ENCODE measurements around the gene RALGDS. TPM values are rescaled to one million over a fixed set of nuclear protein-coding genes. Genes with fewer than 3 reads are reported as not detected.

Gene RALGDS
- total and polyA plus RNA-seq, 2 of the 13 experiments (the other 11 are each of a cell fraction or from before 2014, with no cell fraction given), result 12.9 to 25.5 TPM

GRCh38 chr9:133080161-133080560 is 40.9 kb downstream of the RALGDS start:
- in situ Hi-C loops (cut with HindIII; ENCODE audit: extremely low pct_ligation_motif_present, low pct_unique_long_range_greater_than_20kb) (no loop called here), intact Hi-C loops (cut with micrococcal nuclease; ENCODE audit: unreplicated experiment) (no loop called here)
- no peaks in the 10 kb centered on the region for H3K36me3 ChIP-seq (replicated peaks in 1 of 2; ENCODE audit: control insufficient read depth in 1 of 2, insufficient read depth in 2 of 2, low read length in 2 of 2)
- no TSS peak for BruUV-seq (replicated peaks)
- POLR2A ChIA-PET, result no interaction called here
- no peaks in the 10 kb centered on the region for H4K20me1 ChIP-seq (ENCODE audit: insufficient read depth, low read length)
- 60% methylated on average over 7 of the region's 7 CpGs for WGBS (ENCODE audit: low lambda C conversion rate)
- peaks cover 0 to 19% of the 10 kb centered on the region in 2 experiments; a peak in 1 of 5 replicates for H3K27me3 ChIP-seq (ENCODE audit: control insufficient read depth in 1 of 2, insufficient read depth in 2 of 2, low read length in 2 of 2)
- H3K4me3 ChIP-seq (replicated peaks in 1 of 3; ENCODE audit: insufficient read depth in 1 of 3, low read depth in 2 of 3, low read length in 3 of 3), result no peak overlapping the region
- no peak for ATAC-seq
- H3K4me1 ChIP-seq (ENCODE audit: insufficient read depth, low read length), result peaks cover 33% of the 10 kb centered on the region
- FAIRE-seq, result no peak
- H2AFZ ChIP-seq (ENCODE audit: low read length), result no peak overlapping the region
- no peaks in the 10 kb centered on the region for H3K79me2 ChIP-seq (ENCODE audit: insufficient read depth, low read length)
- H3K27ac ChIP-seq (ENCODE audit: extremely low read length, insufficient read depth, low read length), result no peak overlapping the region
- no peak for DNase-seq (ENCODE audit: low spot score)
- H3K9me3 ChIP-seq (ENCODE audit: low read length), result no peaks in the 10 kb centered on the region
- H3K4me2 ChIP-seq (ENCODE audit: low read depth, low read length), result no peak overlapping the region
- H3K9ac ChIP-seq (ENCODE audit: insufficient read depth, low read depth, low read length), result no peak overlapping the region
- CTCF ChIA-PET (ENCODE audit: low intra/inter-chr PET ratio, low total read pairs), result no interaction called here
- TF ChIP-seq KDM2A (CRISPR knock-in tag; IDR thresholded peaks at IDR 0.05; ENCODE audit: borderline replicate concordance, low read depth) (no peak), PITX1 (CRISPR knock-in tag; IDR thresholded peaks at IDR 0.05) (no peak), ZIK1 (CRISPR knock-in tag; IDR thresholded peaks at IDR 0.05; ENCODE audit: borderline replicate concordance, low read depth) (no peak), CEBPG (CRISPR knock-in tag; IDR thresholded peaks at IDR 0.05) (no peak), ZNF883 (CRISPR knock-in tag; IDR thresholded peaks at IDR 0.05; ENCODE audit: not compliant biosample characterization) (no peak), PAWR (CRISPR knock-in tag; IDR thresholded peaks at IDR 0.05; ENCODE audit: borderline replicate concordance) (no peak), CCAR2 (optimal IDR thresholded peaks at IDR 0.05; ENCODE audit: low read depth, low read length) (no peak), RARA (CRISPR knock-in tag; IDR thresholded peaks at IDR 0.05) (no peak), PRDM10 (CRISPR knock-in tag; IDR thresholded peaks at IDR 0.05; ENCODE audit: low read depth) (no peak), ZNF720 (CRISPR knock-in tag; IDR thresholded peaks at IDR 0.05) (no peak), DR1 (CRISPR knock-in tag; IDR thresholded peaks at IDR 0.05) (no peak), CSRNP1 (CRISPR knock-in tag; IDR thresholded peaks at IDR 0.05) (no peak), POGZ (CRISPR knock-in tag; IDR thresholded peaks at IDR 0.05) (no peak), NR2F2 (IDR thresholded peaks at IDR 0.05; ENCODE audit: borderline replicate concordance, low read depth) (no peak), ZNF205 (CRISPR knock-in tag; IDR thresholded peaks at IDR 0.05) (no peak), ZNF543 (CRISPR knock-in tag; IDR thresholded peaks at IDR 0.05) (no peak)
- TF ChIP-seq, protein P1, sequence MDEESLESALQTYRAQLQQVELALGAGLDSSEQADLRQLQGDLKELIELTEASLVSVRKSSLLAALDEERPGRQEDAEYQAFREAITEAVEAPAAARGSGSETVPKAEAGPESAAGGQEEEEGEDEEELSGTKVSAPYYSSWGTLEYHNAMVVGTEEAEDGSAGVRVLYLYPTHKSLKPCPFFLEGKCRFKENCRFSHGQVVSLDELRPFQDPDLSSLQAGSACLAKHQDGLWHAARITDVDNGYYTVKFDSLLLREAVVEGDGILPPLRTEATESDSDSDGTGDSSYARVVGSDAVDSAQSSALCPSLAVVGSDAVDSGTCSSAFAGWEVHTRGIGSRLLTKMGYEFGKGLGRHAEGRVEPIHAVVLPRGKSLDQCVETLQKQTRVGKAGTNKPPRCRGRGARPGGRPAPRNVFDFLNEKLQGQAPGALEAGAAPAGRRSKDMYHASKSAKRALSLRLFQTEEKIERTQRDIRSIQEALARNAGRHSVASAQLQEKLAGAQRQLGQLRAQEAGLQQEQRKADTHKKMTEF (CRISPR knock-in tag; IDR thresholded peaks at IDR 0.05), result no peak
- TF ChIP-seq, protein P2, sequence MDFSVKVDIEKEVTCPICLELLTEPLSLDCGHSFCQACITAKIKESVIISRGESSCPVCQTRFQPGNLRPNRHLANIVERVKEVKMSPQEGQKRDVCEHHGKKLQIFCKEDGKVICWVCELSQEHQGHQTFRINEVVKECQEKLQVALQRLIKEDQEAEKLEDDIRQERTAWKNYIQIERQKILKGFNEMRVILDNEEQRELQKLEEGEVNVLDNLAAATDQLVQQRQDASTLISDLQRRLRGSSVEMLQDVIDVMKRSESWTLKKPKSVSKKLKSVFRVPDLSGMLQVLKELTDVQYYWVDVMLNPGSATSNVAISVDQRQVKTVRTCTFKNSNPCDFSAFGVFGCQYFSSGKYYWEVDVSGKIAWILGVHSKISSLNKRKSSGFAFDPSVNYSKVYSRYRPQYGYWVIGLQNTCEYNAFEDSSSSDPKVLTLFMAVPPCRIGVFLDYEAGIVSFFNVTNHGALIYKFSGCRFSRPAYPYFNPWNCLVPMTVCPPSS (IDR thresholded peaks at IDR 0.05), result no peak
